Tibial nerve (tissue), 4 donors: ENCODE results near the gene BIVM.

Experiments used
- CTCF ChIP-seq, 5 experiments: fragments of 200-600 bp in 3 of 5; fragments of 450-650 bp in 2 of 5; sonication (generic) in 3 of 5; IDR thresholded peaks; one replicate each; pipeline ENCODE4 v1.5.1; 2016 to 2019; ENCODE audit warnings: antibody characterized with exemption in 5 of 5, mild to moderate bottlenecking in 3 of 5, moderate library complexity in 2 of 5
- EP300 ChIP-seq, 2 donors: sonication (generic); formaldehyde crosslinking; IDR thresholded peaks; one replicate each; pipeline ENCODE4 v1.6.1; 2017; ENCODE audit warnings: antibody characterized with exemption in 2 of 2, mild to moderate bottlenecking in 1 of 2
- POLR2A ChIP-seq, 2 donors: fragments of 450-650 bp; IDR thresholded peaks; one replicate each; pipeline ENCODE4 v1.6.1; 2017; ENCODE audit warnings: antibody characterized with exemption in 2 of 2, mild to moderate bottlenecking in 2 of 2, moderate library complexity in 2 of 2

- TF ChIP-seq CTCF (IDR thresholded peaks at IDR 0.05) = no peak
- TF ChIP-seq POLR2A (IDR thresholded peaks at IDR 0.05) = no peak
- no peak for TF ChIP-seq EP300 (IDR thresholded peaks at IDR 0.05)
Observed at GRCh38 chr13:102852556-102852955, 53.6 kb downstream of the BIVM start.
